Transverse colon (tissue), 4 donors: ENCODE measurements around the gene HABP2. TPM values are rescaled to one million over a fixed set of nuclear protein-coding genes. Genes with fewer than 3 reads are reported as not detected.

ENCODE experiments used
- DNase-seq: peaks from one replicate; pipeline ENCODE4 v3.0.0-alpha.2; 2019
- H3K27ac ChIP-seq, 4 donors: fragments of 200-600 bp; sonication (generic); 2 replicates each; pipeline ENCODE4 v1.5.1; 2016 to 2018; ENCODE audit warnings: inconsistent platforms in 4 of 4
- H3K27me3 ChIP-seq: fragments of 200-600 bp; sonication (generic); 2 replicates; pipeline ENCODE4 v1.5.1; 2017; ENCODE audit warnings: inconsistent platforms
- H3K36me3 ChIP-seq, 4 donors: fragments of 200-600 bp; sonication (generic); 2 replicates each; pipeline ENCODE4 v1.5.1; 2017 to 2019; ENCODE audit warnings: inconsistent platforms in 4 of 4
- H3K4me1 ChIP-seq, 4 donors: fragments of 200-600 bp; sonication (generic); 2 replicates each; pipeline ENCODE4 v1.5.1; 2017 to 2020; ENCODE audit warnings: inconsistent platforms in 4 of 4
- H3K4me3 ChIP-seq, 4 donors: fragments of 200-600 bp; sonication (generic); 1 replicate in 1 of 4; 2 replicates in 3 of 4; pipeline versions ENCODE4 v1.5.1 to v1.6.1; 2017 to 2019; ENCODE audit warnings: inconsistent platforms in 4 of 4
- H3K9me3 ChIP-seq, 2 donors: fragments of 200-600 bp; sonication (generic); 2 replicates each; pipeline ENCODE4 v1.5.1; 2017 to 2019; ENCODE audit warnings: inconsistent platforms in 2 of 2
- EP300 ChIP-seq: sonication (generic); formaldehyde crosslinking; IDR thresholded peaks from one replicate; pipeline ENCODE4 v1.6.1; 2017; ENCODE audit warnings: antibody characterized with exemption, low read depth
- POLR2A ChIP-seq: fragments of 450-650 bp; IDR thresholded peaks from one replicate; pipeline ENCODE4 v1.6.1; 2016; ENCODE audit warnings: antibody characterized with exemption, mild to moderate bottlenecking, moderate library complexity
- POLR2AphosphoS5 ChIP-seq, 3 donors: sonication (generic); formaldehyde crosslinking; IDR thresholded peaks; one replicate each; pipeline ENCODE4 v1.6.1; 2016; ENCODE audit warnings: antibody characterized with exemption in 3 of 3
- WGBS, 2 donors: methylation state at CpG; one replicate each; pipeline ENCODE4 v1.1.5; 2018; ENCODE audit warnings: low coverage in 1 of 2; 5-methylcytosine and 5-hydroxymethylcytosine counted together
- in situ Hi-C, 4 donors: fragments of 200-750 bp; cut with MboI; loops; one replicate each; pipeline versions ENCODE4 v1.15.0 to v1.15.1; 2017; ENCODE audit warnings: low sequenced_read_pairs in 3 of 4, low pct_ligation_motif_present in 1 of 4, low pct_unique_long_range_greater_than_20kb in 1 of 4
- intact Hi-C: fragments of 100-400 bp; cut with DNase I; formaldehyde crosslinking; loops from one replicate; pipeline ENCODE4 v1.15.1; 2023; ENCODE audit warnings: low total_unique reads
- total RNA-seq, 4 donors: library from RNA; depleted of rRNA; stranded (reverse); fragments of >200 nt; gene quantifications; one replicate each; pipeline ENCODE4 v1.1.0, GENCODE V29; 2016
- TF ChIP-seq, protein P1 (sequence below), 5 experiments: fragments of 200-600 bp in 3 of 5; fragments of 450-650 bp in 2 of 5; sonication (generic) in 3 of 5; IDR thresholded peaks; 1 replicate in 2 of 5; 2 replicates in 3 of 5; pipeline ENCODE4 v1.5.1; 2016 to 2017; ENCODE audit warnings: antibody characterized with exemption in 5 of 5, inconsistent platforms in 3 of 5, mild to moderate bottlenecking in 2 of 5, moderate library complexity in 1 of 5

HABP2 gene
- total RNA-seq, 4 donors from 2014 or later: not detected

DNA sequence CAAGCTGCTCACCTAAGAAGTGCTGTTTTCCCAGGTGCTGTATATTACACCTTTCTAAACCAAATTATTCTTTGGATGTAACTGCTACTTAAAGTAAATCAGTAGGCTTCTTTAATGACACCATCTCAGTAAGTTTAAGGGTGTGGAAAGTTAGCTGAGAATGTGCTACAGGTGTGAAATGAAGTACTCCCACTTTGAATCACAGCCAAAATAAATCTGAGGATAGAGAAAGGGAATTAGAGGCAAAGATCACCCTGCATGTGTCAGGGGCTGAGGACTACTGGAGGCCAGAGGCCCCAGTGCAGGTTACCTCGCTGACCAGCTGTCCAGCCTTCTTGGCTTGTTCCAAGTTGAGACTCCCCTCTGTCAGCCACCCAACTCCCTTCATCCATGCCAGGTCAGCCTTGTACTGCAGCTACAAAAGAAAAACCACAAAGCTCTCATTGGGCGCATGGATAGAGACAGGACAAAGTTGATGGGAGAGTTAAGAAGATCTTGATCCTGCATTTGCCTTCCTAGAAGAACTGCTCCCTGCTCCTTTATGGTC lies 75.8 kb downstream of the HABP2 start:
- TF ChIP-seq EP300 (no peak), POLR2AphosphoS5 (IDR thresholded peaks at IDR 0.05) (no peak), POLR2A (no peak)
- TF ChIP-seq, protein P1, sequence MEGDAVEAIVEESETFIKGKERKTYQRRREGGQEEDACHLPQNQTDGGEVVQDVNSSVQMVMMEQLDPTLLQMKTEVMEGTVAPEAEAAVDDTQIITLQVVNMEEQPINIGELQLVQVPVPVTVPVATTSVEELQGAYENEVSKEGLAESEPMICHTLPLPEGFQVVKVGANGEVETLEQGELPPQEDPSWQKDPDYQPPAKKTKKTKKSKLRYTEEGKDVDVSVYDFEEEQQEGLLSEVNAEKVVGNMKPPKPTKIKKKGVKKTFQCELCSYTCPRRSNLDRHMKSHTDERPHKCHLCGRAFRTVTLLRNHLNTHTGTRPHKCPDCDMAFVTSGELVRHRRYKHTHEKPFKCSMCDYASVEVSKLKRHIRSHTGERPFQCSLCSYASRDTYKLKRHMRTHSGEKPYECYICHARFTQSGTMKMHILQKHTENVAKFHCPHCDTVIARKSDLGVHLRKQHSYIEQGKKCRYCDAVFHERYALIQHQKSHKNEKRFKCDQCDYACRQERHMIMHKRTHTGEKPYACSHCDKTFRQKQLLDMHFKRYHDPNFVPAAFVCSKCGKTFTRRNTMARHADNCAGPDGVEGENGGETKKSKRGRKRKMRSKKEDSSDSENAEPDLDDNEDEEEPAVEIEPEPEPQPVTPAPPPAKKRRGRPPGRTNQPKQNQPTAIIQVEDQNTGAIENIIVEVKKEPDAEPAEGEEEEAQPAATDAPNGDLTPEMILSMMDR (IDR thresholded peaks at IDR 0.05): no peak
- no peaks in the 10 kb centered on the region for H3K36me3 ChIP-seq
- H3K9me3 ChIP-seq: no peaks in the 10 kb centered on the region
- DNase-seq: no peak
- WGBS, 2 donors: 72% methylated on average over 2 of the region's 2 CpGs; no CpG with 5 or more reads in 1 of the 2 donors
- in situ Hi-C loops: no loop called here
- intact Hi-C loops: no loop called here
- peak overlapping the region in 1 of 4 donors; percentile 57 for H3K27ac ChIP-seq
- no peaks in the 10 kb centered on the region for H3K27me3 ChIP-seq
- H3K4me1 ChIP-seq: peaks cover 0 to 54% (median 22%) of the 10 kb centered on the region in 4 donors
- no peak overlapping the region for H3K4me3 ChIP-seq

- intact Hi-C loops: no loop called here
- no peaks in the 10 kb centered on the region for H3K27me3 ChIP-seq
- no peak for TF ChIP-seq POLR2A
- TF ChIP-seq POLR2AphosphoS5 (IDR thresholded peaks at IDR 0.05): no peak
- TF ChIP-seq, protein P1 (IDR thresholded peaks at IDR 0.05): no peak
- DNase-seq: no peak
- H3K27ac ChIP-seq: no peak overlapping the region
- H3K4me1 ChIP-seq: peaks cover 0 to 44% (median 19%) of the 10 kb centered on the region in 4 donors
- WGBS, 2 donors: 57 to 58% methylated on average over 2 to 5 of the region's 5 CpGs
- H3K4me3 ChIP-seq: no peak overlapping the region
- in situ Hi-C loops: no loop called here
- no peaks in the 10 kb centered on the region for H3K36me3 ChIP-seq
- no peaks in the 10 kb centered on the region for H3K9me3 ChIP-seq
These were observed 78.2 kb downstream of the HABP2 start for GRCh38 chr10:113630929-113631533.

GRCh38 chr10:113631684-113632367 lies 79.0 kb downstream of the HABP2 start:
- TF ChIP-seq EP300: no peak
- TF ChIP-seq, protein P1 (IDR thresholded peaks at IDR 0.05): no peak
- no peak for TF ChIP-seq POLR2A
- TF ChIP-seq POLR2AphosphoS5 (IDR thresholded peaks at IDR 0.05): no peak
- no peaks in the 10 kb centered on the region for H3K36me3 ChIP-seq
- H3K4me3 ChIP-seq: no peak overlapping the region
- H3K9me3 ChIP-seq: no peaks in the 10 kb centered on the region
- peaks cover 0 to 39% (median 19%) of the 10 kb centered on the region in 4 donors for H3K4me1 ChIP-seq
- intact Hi-C loops: no loop called here
- 70 to 74% methylated on average over 6 of the region's 6 CpGs for WGBS, 2 donors
- in situ Hi-C loops: no loop called here
- no peaks in the 10 kb centered on the region for H3K27me3 ChIP-seq
- no peak for DNase-seq
- H3K27ac ChIP-seq: no peak overlapping the region

Other genes starting within 250 kb of the HABP2 start
- 10 to 100 TPM in 1 of 4 donors, 1 to 10 TPM in 1, under 1 TPM in 1, not detected in 1; 0.16 to 12.3 (median 1.1) TPM for gene NRAP, start 111.0 kb downstream of the HABP2 start, total RNA-seq
- gene CASP7, start 126.9 kb downstream of the HABP2 start, total RNA-seq: 100 to 1,000 TPM in 2 of 4 donors, 10 to 100 TPM in 2; 34.0 to 233 (median 101) TPM
- 10 to 100 TPM in 2 of 4 donors, 1 to 10 TPM in 1, under 1 TPM in 1; 0.60 to 12.0 (median 5.8) TPM for gene PLEKHS1, start 198.6 kb downstream of the HABP2 start, total RNA-seq